HUES48 (cell line): Measurements from ENCODE around the gene CASQ2.

Source experiments
- H3K27ac ChIP-seq: one replicate; pipeline ENCODE4 v1.7.0; 2013; ENCODE audit warnings: low read depth, low read length, inconsistent platforms
- H3K27me3 ChIP-seq: 2 replicates; pipeline ENCODE4 v1.6.1; 2013; ENCODE audit warnings: mild to moderate bottlenecking, low read length; ENCODE audit not compliant: control insufficient read depth, insufficient read depth
- H3K36me3 ChIP-seq: 2 replicates; pipeline ENCODE4 v1.6.1; 2013; ENCODE audit warnings: low read length; ENCODE audit not compliant: control insufficient read depth, insufficient read depth
- H3K4me1 ChIP-seq: 2 replicates; pipeline ENCODE4 v1.6.1; 2013; ENCODE audit warnings: mild to moderate bottlenecking, low read length; ENCODE audit not compliant: control insufficient read depth, insufficient read depth
- H3K4me3 ChIP-seq: 2 replicates; pipeline ENCODE4 v1.5.1; 2013; ENCODE audit warnings: mild to moderate bottlenecking, low read depth, low read length
- H3K9ac ChIP-seq: 2 replicates; pipeline ENCODE4 v1.6.1; 2013; ENCODE audit warnings: mild to moderate bottlenecking, low read depth, low read length, moderate library complexity
- H3K9me3 ChIP-seq: 2 replicates; pipeline ENCODE4 v1.6.1; 2013; ENCODE audit warnings: low read length; ENCODE audit not compliant: control insufficient read depth, insufficient read depth

CASQ2 gene

DNA sequence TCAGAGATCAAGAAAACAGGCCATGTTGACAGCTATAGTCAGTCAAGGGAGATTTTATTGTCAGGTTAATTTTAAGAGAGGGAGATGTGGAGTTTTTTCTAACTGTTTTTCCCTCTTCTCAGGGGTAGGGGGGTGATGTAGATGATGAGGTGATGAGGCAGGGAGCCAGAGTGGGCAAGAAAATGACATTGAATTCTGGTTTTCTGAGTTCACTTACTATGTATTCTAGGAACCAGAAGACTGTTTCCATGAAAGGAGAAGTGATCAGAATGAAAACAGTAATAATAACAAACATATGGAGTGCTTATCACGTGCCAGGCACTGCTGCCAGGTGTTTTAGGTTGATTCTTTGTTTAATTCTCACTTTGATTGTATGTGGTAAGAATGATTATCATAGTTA is 40.2 kb downstream of the CASQ2 start:
- H3K27ac ChIP-seq: no peak overlapping the region
- H3K4me3 ChIP-seq: no peak overlapping the region
- no peaks in the 10 kb centered on the region for H3K36me3 ChIP-seq
- peaks cover 6% of the 10 kb centered on the region; the same call in 1 of the 2 replicates for H3K4me1 ChIP-seq
- no peak overlapping the region for H3K9ac ChIP-seq
- H3K9me3 ChIP-seq: no peaks in the 10 kb centered on the region
- no peaks in the 10 kb centered on the region for H3K27me3 ChIP-seq

DNA sequence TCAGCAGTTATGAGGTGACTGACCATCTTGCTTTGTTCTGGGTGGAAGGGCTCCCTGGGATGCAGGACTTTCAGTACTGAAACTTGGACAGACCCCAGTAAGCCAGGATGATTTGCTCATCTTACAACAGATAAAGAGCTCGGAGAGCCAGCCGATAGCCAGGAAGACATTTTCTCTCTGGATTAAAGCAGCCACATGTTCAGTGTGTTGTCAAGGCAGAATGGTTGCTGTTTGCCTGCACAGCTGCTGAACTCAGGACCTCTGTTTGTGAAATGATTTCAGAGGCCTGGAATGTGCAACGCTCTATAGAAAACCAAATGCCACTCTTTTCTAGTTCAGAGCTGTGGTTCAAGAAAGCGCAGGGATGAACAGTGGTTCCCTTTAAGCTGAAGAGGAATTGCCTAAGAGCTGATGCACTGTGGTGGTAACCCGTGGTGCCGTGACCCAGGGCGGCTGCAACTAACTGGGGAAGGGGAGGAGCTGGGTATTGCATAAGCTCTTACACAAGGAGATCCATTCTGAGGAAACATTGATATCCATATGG is 40.7 kb downstream of the CASQ2 start:
- H3K4me1 ChIP-seq: peaks cover 6% of the 10 kb centered on the region; the same call in 1 of the 2 replicates
- no peak overlapping the region for H3K27ac ChIP-seq
- H3K27me3 ChIP-seq: no peaks in the 10 kb centered on the region
- no peaks in the 10 kb centered on the region for H3K36me3 ChIP-seq
- H3K4me3 ChIP-seq: no peak overlapping the region
- H3K9me3 ChIP-seq: no peaks in the 10 kb centered on the region
- H3K9ac ChIP-seq: no peak overlapping the region

DNA sequence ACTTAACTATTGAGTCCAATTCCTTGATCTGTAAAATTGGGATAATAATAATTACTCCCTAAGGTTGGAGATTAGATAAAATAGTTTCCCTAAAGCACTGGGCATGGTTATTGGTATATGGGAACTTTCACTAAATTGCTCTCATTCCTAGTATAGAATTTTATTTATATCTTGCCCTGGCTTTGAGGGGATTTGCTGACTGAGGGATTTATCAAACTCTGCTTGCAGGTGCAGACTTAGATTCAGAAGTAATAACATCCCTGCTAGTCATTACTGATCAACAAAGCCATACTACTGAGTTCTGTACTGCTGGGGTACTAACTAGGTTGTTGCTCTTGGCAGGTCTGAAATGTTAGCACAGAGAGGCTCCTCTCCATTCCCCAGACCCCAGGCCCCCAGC is 41.9 kb downstream of the CASQ2 start:
- H3K9me3 ChIP-seq: no peaks in the 10 kb centered on the region
- no peak overlapping the region for H3K27ac ChIP-seq
- H3K4me3 ChIP-seq: no peak overlapping the region
- no peaks in the 10 kb centered on the region for H3K36me3 ChIP-seq
- H3K4me1 ChIP-seq: peaks cover 6% of the 10 kb centered on the region; the same call in 1 of the 2 replicates
- H3K27me3 ChIP-seq: no peaks in the 10 kb centered on the region
- no peak overlapping the region for H3K9ac ChIP-seq

DNA sequence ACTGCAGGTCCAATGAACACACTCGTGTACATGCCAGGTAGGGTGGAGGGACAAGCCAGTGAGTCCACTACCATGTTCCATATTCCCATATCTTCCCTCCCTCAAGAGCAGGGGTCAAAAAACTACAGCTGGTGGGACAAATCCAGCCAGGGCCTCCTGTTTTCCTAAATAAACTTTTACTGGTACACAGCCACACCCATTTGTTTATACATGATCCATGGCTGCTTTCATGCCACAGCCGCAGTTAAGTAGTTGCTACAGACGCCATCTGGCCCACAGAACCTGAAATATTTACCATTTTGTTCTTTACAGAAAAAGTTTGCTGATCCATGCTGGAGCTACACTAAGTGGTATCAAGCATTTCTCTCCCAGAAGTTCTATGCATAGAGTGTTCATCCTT is 42.4 kb downstream of the CASQ2 start:
- Histone ChIP-seq H3K4me3 (no peak overlapping the region), H3K36me3 (no peaks in the 10 kb centered on the region), H3K27me3 (no peaks in the 10 kb centered on the region), H3K27ac (no peak overlapping the region), H3K4me1 (peaks cover 6% of the 10 kb centered on the region; the same call in 1 of the 2 replicates), H3K9ac (no peak overlapping the region), H3K9me3 (no peaks in the 10 kb centered on the region)

DNA sequence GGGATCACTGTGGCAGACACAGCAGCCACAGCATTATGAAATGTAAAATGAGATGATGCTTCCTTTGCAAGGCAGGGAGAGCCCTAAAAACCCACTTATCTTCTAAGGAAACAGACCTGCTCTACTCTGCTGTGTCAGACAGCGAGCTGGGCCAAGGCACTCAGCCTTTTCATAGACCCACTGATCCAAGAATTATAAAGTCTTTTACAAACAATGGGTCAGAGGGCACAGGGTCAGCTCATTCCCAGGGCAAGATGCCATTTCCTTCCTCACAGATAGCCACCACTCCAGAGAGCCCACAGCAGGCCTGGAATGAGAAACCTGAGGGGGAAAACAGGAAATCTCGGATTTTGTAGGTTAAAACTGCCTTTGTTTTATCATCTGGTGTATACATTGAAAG is 42.9 kb downstream of the CASQ2 start:
- Histone ChIP-seq H3K9ac (no peak overlapping the region), H3K4me3 (no peak overlapping the region), H3K9me3 (no peaks in the 10 kb centered on the region), H3K36me3 (no peaks in the 10 kb centered on the region), H3K27ac (no peak overlapping the region), H3K27me3 (no peaks in the 10 kb centered on the region), H3K4me1 (peaks cover 6% of the 10 kb centered on the region; the same call in 1 of the 2 replicates)

DNA sequence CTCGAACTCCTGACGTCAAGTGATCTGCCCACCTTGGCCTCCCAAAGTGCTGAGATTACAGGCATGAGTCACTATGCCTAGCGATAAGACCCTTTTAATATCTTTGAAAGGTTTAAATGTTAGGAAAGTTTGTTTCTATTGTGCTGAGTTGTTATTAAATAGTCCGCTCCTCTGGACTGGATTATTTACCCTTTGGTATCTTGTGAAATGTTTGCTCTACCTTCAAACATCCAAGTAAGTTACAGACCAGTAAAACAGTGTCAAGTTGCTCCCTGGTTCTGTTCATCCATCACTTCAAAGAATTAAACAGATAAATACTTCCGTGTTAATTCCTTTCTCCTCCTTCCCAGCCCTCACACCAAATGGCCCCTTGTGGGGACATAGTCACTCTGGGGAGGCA is 44.8 kb downstream of the CASQ2 start:
- Histone ChIP-seq H3K27ac (no peak overlapping the region), H3K9me3 (no peaks in the 10 kb centered on the region), H3K4me3 (no peak overlapping the region), H3K4me1 (peaks cover 6% of the 10 kb centered on the region; the same call in 1 of the 2 replicates), H3K9ac (no peak overlapping the region), H3K36me3 (no peaks in the 10 kb centered on the region), H3K27me3 (no peaks in the 10 kb centered on the region)

DNA sequence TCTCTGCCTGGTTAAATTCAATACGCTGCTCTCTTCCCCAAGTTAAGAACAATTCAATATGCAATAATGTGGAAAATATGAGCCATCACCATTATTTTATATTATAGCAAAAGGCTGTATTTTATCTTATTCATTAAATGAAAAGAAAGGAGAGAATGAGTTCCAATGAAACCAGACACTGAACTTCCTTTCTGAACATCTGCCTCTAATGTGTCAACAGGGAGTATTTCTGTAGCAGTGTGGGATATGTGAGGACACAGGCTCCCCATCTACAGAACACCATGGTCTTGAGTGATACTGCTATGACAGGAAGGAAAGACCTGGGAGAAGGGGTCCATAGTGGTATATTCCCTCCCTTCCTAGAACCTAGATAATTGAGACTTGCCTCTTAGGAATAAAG is 46.3 kb downstream of the CASQ2 start:
- Histone ChIP-seq H3K36me3 (no peaks in the 10 kb centered on the region), H3K9ac (no peak overlapping the region), H3K4me1 (no peaks in the 10 kb centered on the region), H3K9me3 (no peaks in the 10 kb centered on the region), H3K27ac (no peak overlapping the region), H3K4me3 (no peak overlapping the region), H3K27me3 (no peaks in the 10 kb centered on the region)

DNA sequence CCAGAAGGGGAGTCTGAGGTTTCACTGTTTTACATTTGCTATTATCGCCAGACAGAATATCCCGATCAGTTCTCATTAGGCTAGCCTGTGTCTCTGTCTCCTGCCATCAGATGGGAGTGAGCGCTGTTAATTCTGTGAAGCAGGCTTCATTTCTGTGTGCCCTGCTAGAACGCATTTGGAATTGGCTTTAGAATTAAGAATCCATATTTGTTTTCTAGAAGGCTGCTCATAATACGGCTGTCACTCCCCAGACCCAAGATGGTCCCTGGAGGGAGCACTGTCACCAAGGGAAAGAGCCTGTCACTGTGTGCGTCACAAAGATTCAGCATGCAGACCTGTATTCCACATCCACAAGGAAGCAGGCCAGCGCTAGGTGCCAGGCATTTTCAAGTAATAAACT is 49.2 kb downstream of the CASQ2 start:
- Histone ChIP-seq H3K27ac (no peak overlapping the region), H3K4me1 (0 out of 2 replicates have a peak, but pooled peaks cover 1% of the 10 kb centered on the region)

DNA sequence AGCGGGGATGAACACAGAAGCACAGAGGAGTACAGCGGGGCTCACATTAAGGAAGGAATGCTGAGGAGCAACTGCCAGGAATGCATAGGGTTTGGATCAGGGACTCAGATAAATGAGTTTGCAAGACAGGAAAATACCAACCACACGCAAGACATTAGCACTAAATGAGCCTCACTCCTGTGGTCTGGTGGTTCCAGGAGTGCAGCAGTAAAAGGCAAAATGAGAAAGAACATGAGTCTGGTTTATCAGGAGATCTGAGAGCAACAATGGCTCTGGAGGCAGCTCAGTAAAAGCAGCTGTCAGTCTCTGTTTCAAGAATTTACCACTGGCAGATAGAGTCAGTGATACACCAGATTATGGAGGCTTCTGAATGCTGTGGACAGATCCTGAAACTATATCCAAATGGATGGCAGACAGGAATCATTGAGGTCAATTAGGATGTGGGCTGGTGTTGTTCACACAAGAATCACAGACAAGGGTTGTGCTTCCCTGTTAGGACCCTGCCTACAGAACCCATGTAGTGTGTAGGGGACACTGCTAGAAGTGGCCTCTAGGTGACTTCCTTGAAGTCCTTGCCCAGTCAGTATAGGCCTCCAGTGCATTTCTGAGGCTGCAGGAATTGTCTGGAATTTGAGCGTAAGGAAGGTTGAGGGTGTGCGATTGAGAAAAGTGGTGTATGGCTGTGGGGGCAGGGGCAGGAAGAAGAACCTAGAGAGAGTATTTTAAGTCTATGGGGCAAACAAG is 50.3 kb downstream of the CASQ2 start:
- Histone ChIP-seq H3K27me3 (no peaks in the 10 kb centered on the region), H3K4me1 (peaks cover 7% of the 10 kb centered on the region; the same call in 1 of the 2 replicates), H3K4me3 (no peak overlapping the region), H3K9ac (no peak overlapping the region), H3K36me3 (no peaks in the 10 kb centered on the region), H3K27ac (no peak overlapping the region), H3K9me3 (no peaks in the 10 kb centered on the region)

More for the DNA sequence above, 49.2 kb downstream of the CASQ2 start:
- no peaks in the 10 kb centered on the region for H3K36me3 ChIP-seq
- no peak overlapping the region for H3K9ac ChIP-seq
- H3K27me3 ChIP-seq: no peaks in the 10 kb centered on the region
- H3K9me3 ChIP-seq: no peaks in the 10 kb centered on the region
- H3K4me3 ChIP-seq: no peak overlapping the region

DNA sequence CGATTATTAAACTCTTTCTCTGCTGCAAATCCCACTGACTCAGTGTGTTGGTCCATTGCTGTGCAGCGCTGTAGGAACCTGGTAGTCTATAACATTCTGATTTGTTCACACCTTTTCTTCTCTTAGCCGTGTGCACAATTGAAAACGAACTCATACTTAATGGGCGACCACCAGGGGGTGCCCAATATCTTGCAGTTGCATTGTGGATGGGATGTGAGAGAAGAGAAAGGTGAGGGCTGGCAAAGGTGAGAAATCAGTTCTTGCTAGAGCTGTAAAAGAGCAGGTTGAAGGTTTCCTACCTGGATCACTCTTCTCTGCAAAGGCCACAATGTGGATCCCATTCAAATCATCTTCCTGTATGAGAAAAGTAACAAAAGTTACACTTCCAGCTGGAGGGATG is 51.0 kb downstream of the CASQ2 start:
- H3K27ac ChIP-seq: no peak overlapping the region

DNA sequence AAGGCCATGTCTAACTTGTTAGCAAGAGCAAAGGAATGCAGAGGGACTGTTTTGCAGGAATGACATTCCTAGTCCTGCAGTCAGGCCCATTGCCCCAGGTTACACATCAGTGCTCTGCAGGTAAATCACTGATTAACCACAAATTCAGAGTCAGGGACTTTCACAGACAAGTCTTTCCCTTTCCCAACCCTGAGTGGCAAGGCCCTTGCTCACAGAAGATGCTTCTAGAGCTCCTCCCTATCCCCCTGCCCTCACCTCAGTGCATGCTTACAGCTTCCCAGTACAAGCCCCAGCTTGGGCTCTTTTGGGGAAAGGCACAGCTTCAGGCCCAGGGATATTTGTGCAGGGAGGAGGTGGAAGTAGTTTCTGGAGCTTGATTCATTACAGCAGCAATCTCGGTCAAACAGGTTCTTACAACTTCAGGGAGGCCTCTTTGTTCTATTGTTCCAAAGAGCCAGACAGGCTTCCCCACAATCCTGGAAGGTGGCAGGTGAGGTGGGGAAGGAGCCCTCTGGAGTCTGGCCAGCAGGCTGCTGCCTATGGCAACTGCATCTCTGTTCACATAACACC is 53.9 kb downstream of the CASQ2 start:
- H3K27ac ChIP-seq: peak overlapping the region; percentile 64

More for the DNA sequence above, 51.0 kb downstream of the CASQ2 start:
- H3K9me3 ChIP-seq: no peaks in the 10 kb centered on the region
- no peak overlapping the region for H3K9ac ChIP-seq
- H3K27me3 ChIP-seq: no peaks in the 10 kb centered on the region
- H3K4me1 ChIP-seq: peaks cover 7% of the 10 kb centered on the region; the same call in 1 of the 2 replicates
- H3K4me3 ChIP-seq: no peak overlapping the region
- no peaks in the 10 kb centered on the region for H3K36me3 ChIP-seq

More for the DNA sequence above, 53.9 kb downstream of the CASQ2 start:
- Histone ChIP-seq H3K4me3 (no peak overlapping the region), H3K9ac (no peak overlapping the region), H3K4me1 (peaks cover 7% of the 10 kb centered on the region; the same call in 1 of the 2 replicates), H3K27me3 (no peaks in the 10 kb centered on the region), H3K36me3 (no peaks in the 10 kb centered on the region), H3K9me3 (no peaks in the 10 kb centered on the region)
